K562 (cell line): ENCODE measurements around the gene CLIP2. TPM values are rescaled to one million over a fixed set of nuclear protein-coding genes. Genes with fewer than 3 reads are reported as not detected.

Experiments
- ARHGAP35 ChIP-seq: fragments of 450-650 bp; IDR thresholded peaks from 2 replicates; pipeline ENCODE4 v1.6.1; 2018; ENCODE audit not compliant: partially characterized antibody
- ASH1L ChIP-seq: fragments of 450-650 bp; IDR thresholded peaks from 2 replicates; pipeline ENCODE4 v1.6.1; 2018; ENCODE audit warnings: borderline replicate concordance, mild to moderate bottlenecking, low read depth; ENCODE audit not compliant: partially characterized antibody
- CGGBP1 ChIP-seq: fragments of 250-450 bp; sonication (Bioruptor Pico); IDR thresholded peaks from 2 replicates; pipeline ENCODE4 v1.9.0; 2021; ENCODE audit warnings: mild to moderate bottlenecking
- DMBX1 ChIP-seq: fragments of 250-450 bp; sonication (Bioruptor Pico); IDR thresholded peaks from 2 replicates; pipeline ENCODE4 v1.8.0; 2022; ENCODE audit warnings: inconsistent platforms, mild to moderate bottlenecking, moderate library complexity, borderline replicate concordance
- ETV5 ChIP-seq: sonication (generic); formaldehyde crosslinking; IDR thresholded peaks from 2 replicates; pipeline ENCODE4 v1.4.0; 2020; ENCODE audit warnings: low read depth, mild to moderate bottlenecking, missing genetic modification reagents
- FOXP1 ChIP-seq: sonication (generic); formaldehyde crosslinking; IDR thresholded peaks from 2 replicates; pipeline ENCODE4 v1.8.0; 2022; ENCODE audit warnings: mild to moderate bottlenecking, missing genetic modification reagents
- GTF2E2 ChIP-seq: fragments of 200-800 bp; sonication (Bioruptor generic); IDR thresholded peaks from 2 replicates; pipeline ENCODE4 v1.6.1; 2016; ENCODE audit warnings: missing genetic modification characterization, missing compliant biosample characterization
- HOXB6 ChIP-seq: fragments of 250-450 bp; sonication (Bioruptor Pico); IDR thresholded peaks from 2 replicates; pipeline ENCODE4 v1.5.1; 2022; ENCODE audit warnings: mild to moderate bottlenecking, borderline replicate concordance
- ILF3 ChIP-seq: fragments of 450-650 bp; IDR thresholded peaks from 2 replicates; pipeline ENCODE4 v1.6.1; 2018; ENCODE audit warnings: antibody characterized with exemption, mild to moderate bottlenecking, moderate library complexity, borderline replicate concordance
- IRF2 ChIP-seq: sonication (generic); formaldehyde crosslinking; IDR thresholded peaks from 2 replicates; pipeline ENCODE4 v1.8.1; 2022; ENCODE audit warnings: mild to moderate bottlenecking, missing genetic modification reagents
- KDM5B ChIP-seq: fragments of 200-600 bp; sonication (generic); IDR thresholded peaks from 2 replicates; pipeline ENCODE4 v1.6.1; 2012; ENCODE audit warnings: low read depth, mild to moderate bottlenecking, moderate library complexity, low read length, control low read depth, inconsistent platforms; ENCODE audit not compliant: insufficient replicate concordance
- MYNN ChIP-seq, 2 experiments: sonication (generic); formaldehyde crosslinking in 1 of 2; IDR thresholded peaks; 2 replicates each; pipeline versions ENCODE4 v1.5.0 to v1.6.1; 2016 to 2020; ENCODE audit warnings: antibody characterized with exemption in 1 of 2, missing genetic modification reagents in 1 of 2
- RBM39 ChIP-seq: fragments of 200-400 bp; formaldehyde crosslinking; optimal IDR thresholded peaks from 2 replicates; pipeline ENCODE3; 2018; ENCODE audit warnings: low read depth, low read length
- SMARCA4 ChIP-seq: fragments of 450-650 bp; IDR thresholded peaks from 2 replicates; pipeline ENCODE4 v1.6.1; 2016
- SREBF1 ChIP-seq: fragments of 150-350 bp; IDR thresholded peaks from 2 replicates; pipeline ENCODE4 v1.6.1; 2014; ENCODE audit warnings: antibody characterized with exemption, low read depth, low read length, borderline replicate concordance
- STAT5A ChIP-seq: IDR thresholded peaks from 2 replicates; pipeline ENCODE4 v1.6.1; 2012; ENCODE audit warnings: low read length, inconsistent platforms, borderline replicate concordance
- TCFL5 ChIP-seq: fragments of 250-450 bp; sonication (Bioruptor Pico); conservative IDR thresholded peaks from 2 replicates; pipeline ENCODE4 v1.6.1; 2021; ENCODE audit warnings: mild to moderate bottlenecking, moderate library complexity, matching md5 sums
- YY1 ChIP-seq, 3 experiments: IDR thresholded peaks; 2 replicates each; pipeline ENCODE4 v1.6.1; 2011; ENCODE audit warnings: low read length in 2 of 3, mild to moderate bottlenecking in 2 of 3, moderate library complexity in 2 of 3, borderline replicate concordance in 1 of 3, control low read depth in 1 of 3, low read depth in 1 of 3; ENCODE audit not compliant: insufficient read depth in 3 of 3, insufficient replicate concordance in 2 of 3, control insufficient read depth in 1 of 3, insufficient read length in 1 of 3; ENCODE audit errors: extremely low read depth in 1 of 3
- polyA plus RNA-seq, 8 experiments: library from polyadenylated mRNA; depleted of rRNA in 4 of 8; stranded (reverse) in 5 of 8; unstranded in 3 of 8; fragments of >200 nt; fragmentation: Nextera tagmentation in 2 of 8; fragmentation: Illumina TruSeq in 1 of 8; extraction: Ambion mirVana in 2 of 8; extraction: Trizol in 1 of 8; gene quantifications; 2 replicates each; pipeline versions ENCODE4 v1.2.1 to v1.2.3, GENCODE V29; 2011 to 2014; ENCODE audit warnings: inconsistent platforms in 1 of 8, missing spikeins in 1 of 8
- total RNA-seq, 7 experiments: library from RNA; depleted of rRNA in 6 of 7; stranded (reverse); fragments of >200 nt in 6 of 7; fragmentation: Illumina TruSeq in 2 of 7; extraction: Trizol in 2 of 7; gene quantifications; 2 replicates each; pipeline versions ENCODE4 v1.2.1 to v1.2.3, GENCODE V29; 2011 to 2021; ENCODE audit warnings: low replicate concordance in 1 of 7
- TF ChIP-seq, protein P1 (sequence below): sonication (generic); formaldehyde crosslinking; IDR thresholded peaks from 2 replicates; pipeline ENCODE4 v1.8.1; 2022; ENCODE audit warnings: missing genetic modification reagents
- TF ChIP-seq, protein P2 (sequence below): fragments of 250-450 bp; sonication (Bioruptor Pico); IDR thresholded peaks from 2 replicates; pipeline ENCODE4 v1.8.0; 2022; ENCODE audit warnings: inconsistent platforms
- TF ChIP-seq, protein P3 (sequence below): fragments of 450-650 bp; formaldehyde crosslinking; IDR thresholded peaks from 2 replicates; pipeline ENCODE4 v1.4.0; 2020; ENCODE audit warnings: mild to moderate bottlenecking
- TF ChIP-seq, protein P4 (sequence below): fragments of 250-450 bp; sonication (Bioruptor Pico); IDR thresholded peaks from 2 replicates; pipeline ENCODE4 v1.8.0; 2021; ENCODE audit warnings: borderline replicate concordance, mild to moderate bottlenecking, moderate library complexity; ENCODE audit not compliant: poor library complexity, severe bottlenecking

CLIP2 gene
- total and polyA plus RNA-seq, 9 of the 15 experiments (the other 6 are each of a cell fraction or from before 2014, with no cell fraction given), result 0.07 to 5.4 (median 2.1) TPM

DNA sequence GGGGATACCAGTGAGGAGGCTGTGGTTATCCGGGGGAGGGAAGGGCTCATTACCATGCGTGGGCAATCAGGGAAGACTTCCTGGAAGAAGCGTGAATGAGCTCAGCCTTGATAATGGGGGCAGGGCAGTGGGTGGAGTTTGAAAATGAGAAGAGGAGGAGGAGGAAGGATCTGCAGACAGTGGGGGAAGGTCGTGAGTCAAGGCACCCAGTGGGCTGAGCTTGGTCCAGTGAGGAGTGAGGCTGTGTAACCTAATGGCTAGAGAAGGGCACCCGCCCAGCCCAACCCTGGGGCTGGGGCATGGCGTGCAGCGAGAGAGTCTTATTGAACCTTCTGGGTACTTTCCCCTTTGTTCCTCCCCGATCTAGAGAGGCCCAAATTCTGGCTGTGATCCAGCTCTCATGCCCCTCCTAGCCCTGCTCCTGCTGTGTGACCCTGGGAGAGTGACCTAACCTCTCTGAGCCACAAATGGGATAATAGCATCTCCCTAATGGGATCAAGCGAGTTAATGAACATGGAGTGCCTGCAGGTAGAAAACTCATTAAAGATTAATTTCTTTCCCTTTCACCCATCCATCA, 31.5 kb downstream of the CLIP2 start (continued):
- TF ChIP-seq TCFL5 (CRISPR knock-in tag) (no peak), MYNN (IDR thresholded peaks at IDR 0.05) (no peak), MYNN (CRISPR knock-in tag; IDR thresholded peaks at IDR 0.05) (no peak), RBM39 (no peak), DMBX1 (CRISPR knock-in tag) (no peak), ASH1L (no peak), ETV5 (CRISPR knock-in tag) (0 out of 2 replicates have a peak, but pooled peaks have one; percentile 18), FOXP1 (no peak), CGGBP1 (CRISPR knock-in tag) (no peak), ILF3 (no peak), SMARCA4 (peak; percentile 19; the same call in 1 of the 2 replicates), ARHGAP35 (no peak), STAT5A (no peak), KDM5B (no peak), GTF2E2 (no peak), YY1 (IDR thresholded peaks at IDR 0.05; ENCODE audit: borderline replicate concordance in 1 of 3, control insufficient read depth in 1 of 3, extremely low read depth in 1 of 3, insufficient read depth in 3 of 3, insufficient read length in 1 of 3, insufficient replicate concordance in 2 of 3, low read depth in 1 of 3, low read length in 2 of 3) (peak in 1 of 3 experiments; percentile 9), HOXB6 (CRISPR knock-in tag) (no peak), IRF2 (CRISPR knock-in tag) (no peak), SREBF1 (no peak)
- TF ChIP-seq, protein P1, sequence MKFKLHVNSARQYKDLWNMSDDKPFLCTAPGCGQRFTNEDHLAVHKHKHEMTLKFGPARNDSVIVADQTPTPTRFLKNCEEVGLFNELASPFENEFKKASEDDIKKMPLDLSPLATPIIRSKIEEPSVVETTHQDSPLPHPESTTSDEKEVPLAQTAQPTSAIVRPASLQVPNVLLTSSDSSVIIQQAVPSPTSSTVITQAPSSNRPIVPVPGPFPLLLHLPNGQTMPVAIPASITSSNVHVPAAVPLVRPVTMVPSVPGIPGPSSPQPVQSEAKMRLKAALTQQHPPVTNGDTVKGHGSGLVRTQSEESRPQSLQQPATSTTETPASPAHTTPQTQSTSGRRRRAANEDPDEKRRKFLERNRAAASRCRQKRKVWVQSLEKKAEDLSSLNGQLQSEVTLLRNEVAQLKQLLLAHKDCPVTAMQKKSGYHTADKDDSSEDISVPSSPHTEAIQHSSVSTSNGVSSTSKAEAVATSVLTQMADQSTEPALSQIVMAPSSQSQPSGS, result no peak
- TF ChIP-seq, protein P2, sequence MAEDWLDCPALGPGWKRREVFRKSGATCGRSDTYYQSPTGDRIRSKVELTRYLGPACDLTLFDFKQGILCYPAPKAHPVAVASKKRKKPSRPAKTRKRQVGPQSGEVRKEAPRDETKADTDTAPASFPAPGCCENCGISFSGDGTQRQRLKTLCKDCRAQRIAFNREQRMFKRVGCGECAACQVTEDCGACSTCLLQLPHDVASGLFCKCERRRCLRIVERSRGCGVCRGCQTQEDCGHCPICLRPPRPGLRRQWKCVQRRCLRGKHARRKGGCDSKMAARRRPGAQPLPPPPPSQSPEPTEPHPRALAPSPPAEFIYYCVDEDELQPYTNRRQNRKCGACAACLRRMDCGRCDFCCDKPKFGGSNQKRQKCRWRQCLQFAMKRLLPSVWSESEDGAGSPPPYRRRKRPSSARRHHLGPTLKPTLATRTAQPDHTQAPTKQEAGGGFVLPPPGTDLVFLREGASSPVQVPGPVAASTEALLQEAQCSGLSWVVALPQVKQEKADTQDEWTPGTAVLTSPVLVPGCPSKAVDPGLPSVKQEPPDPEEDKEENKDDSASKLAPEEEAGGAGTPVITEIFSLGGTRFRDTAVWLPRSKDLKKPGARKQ, result no peak
- TF ChIP-seq, protein P3, sequence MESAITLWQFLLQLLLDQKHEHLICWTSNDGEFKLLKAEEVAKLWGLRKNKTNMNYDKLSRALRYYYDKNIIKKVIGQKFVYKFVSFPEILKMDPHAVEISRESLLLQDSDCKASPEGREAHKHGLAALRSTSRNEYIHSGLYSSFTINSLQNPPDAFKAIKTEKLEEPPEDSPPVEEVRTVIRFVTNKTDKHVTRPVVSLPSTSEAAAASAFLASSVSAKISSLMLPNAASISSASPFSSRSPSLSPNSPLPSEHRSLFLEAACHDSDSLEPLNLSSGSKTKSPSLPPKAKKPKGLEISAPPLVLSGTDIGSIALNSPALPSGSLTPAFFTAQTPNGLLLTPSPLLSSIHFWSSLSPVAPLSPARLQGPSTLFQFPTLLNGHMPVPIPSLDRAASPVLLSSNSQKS (CRISPR knock-in tag), result no peak
- TF ChIP-seq, protein P4, sequence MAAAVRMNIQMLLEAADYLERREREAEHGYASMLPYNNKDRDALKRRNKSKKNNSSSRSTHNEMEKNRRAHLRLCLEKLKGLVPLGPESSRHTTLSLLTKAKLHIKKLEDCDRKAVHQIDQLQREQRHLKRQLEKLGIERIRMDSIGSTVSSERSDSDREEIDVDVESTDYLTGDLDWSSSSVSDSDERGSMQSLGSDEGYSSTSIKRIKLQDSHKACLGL (CRISPR knock-in tag), result no peak
